Upper lobe of left lung (tissue), 4 donors: ENCODE data around the gene GPA33.
A peak's percentile ranks its signal among the peaks of the same experiment; 100 is the strongest.

Experiments
- EP300 ChIP-seq, 4 donors: sonication (generic); formaldehyde crosslinking; IDR thresholded peaks; one replicate each; pipeline ENCODE4 v1.5.1; 2017; ENCODE audit warnings: antibody characterized with exemption in 4 of 4, control low read depth in 2 of 4
- POLR2A ChIP-seq, 4 donors: fragments of 450-650 bp; IDR thresholded peaks; one replicate each; pipeline ENCODE4 v1.5.1; 2016 to 2017; ENCODE audit warnings: antibody characterized with exemption in 4 of 4, mild to moderate bottlenecking in 2 of 4
- POLR2AphosphoS5 ChIP-seq, 2 donors: sonication (generic); formaldehyde crosslinking; IDR thresholded peaks; one replicate each; pipeline ENCODE4 v1.5.1; 2017; ENCODE audit warnings: antibody characterized with exemption in 2 of 2
- TF ChIP-seq, protein P1 (sequence below), 6 experiments: fragments of 450-650 bp in 4 of 6; fragments of 200-600 bp in 2 of 6; sonication (generic) in 2 of 6; IDR thresholded peaks; one replicate each; pipeline ENCODE4 v1.5.1; 2016 to 2019; ENCODE audit warnings: antibody characterized with exemption in 6 of 6

DNA sequence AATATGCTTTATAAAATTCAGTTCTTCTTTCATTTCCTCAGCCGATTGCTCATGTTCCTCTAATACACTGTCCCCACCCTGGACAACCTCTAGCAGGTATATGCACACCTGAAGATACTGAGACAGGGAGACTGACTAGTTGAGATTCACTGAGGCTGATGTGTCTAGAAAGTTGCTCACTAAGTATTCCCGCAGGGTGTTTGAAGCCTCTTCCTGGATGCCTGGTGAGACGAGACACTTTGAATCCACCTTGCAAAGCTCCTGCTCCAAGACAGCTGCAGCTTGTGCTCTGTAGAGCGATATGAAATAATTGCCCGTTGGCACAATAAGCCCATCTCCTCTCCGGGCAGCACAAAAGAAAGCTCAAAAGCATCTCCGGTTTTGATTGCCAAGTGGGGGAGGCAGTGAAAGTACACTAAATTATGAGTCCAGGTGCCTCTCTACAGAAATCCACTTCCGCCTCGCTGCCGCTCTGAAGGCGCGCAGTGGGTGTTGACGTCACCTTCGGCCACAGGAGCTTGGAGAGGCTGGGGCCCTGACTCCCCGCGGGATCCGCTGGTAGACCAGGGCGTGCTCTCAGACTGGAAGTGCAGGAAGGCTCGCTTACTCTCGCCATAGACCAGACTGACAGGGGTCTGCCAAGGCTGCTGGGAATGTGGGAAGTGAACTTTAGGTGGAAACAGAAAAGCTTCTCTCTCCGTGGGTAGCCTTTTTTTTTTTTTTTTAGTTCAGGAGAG, 46.3 kb downstream of the GPA33 start:
- TF ChIP-seq POLR2AphosphoS5 (IDR thresholded peaks at IDR 0.05) (no peak), POLR2A (IDR thresholded peaks at IDR 0.05) (peak in 1 of 4 donors; percentile 24), EP300 (IDR thresholded peaks at IDR 0.05) (no peak)
- TF ChIP-seq, protein P1, sequence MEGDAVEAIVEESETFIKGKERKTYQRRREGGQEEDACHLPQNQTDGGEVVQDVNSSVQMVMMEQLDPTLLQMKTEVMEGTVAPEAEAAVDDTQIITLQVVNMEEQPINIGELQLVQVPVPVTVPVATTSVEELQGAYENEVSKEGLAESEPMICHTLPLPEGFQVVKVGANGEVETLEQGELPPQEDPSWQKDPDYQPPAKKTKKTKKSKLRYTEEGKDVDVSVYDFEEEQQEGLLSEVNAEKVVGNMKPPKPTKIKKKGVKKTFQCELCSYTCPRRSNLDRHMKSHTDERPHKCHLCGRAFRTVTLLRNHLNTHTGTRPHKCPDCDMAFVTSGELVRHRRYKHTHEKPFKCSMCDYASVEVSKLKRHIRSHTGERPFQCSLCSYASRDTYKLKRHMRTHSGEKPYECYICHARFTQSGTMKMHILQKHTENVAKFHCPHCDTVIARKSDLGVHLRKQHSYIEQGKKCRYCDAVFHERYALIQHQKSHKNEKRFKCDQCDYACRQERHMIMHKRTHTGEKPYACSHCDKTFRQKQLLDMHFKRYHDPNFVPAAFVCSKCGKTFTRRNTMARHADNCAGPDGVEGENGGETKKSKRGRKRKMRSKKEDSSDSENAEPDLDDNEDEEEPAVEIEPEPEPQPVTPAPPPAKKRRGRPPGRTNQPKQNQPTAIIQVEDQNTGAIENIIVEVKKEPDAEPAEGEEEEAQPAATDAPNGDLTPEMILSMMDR (IDR thresholded peaks at IDR 0.05), result no peak
